Neural cell (in vitro differentiated cells): ENCODE results near the gene HHATL. TPM values are rescaled to one million over a fixed set of nuclear protein-coding genes. Genes with fewer than 3 reads are reported as not detected.
"Not testable (repeated sequence)": the region's sequence is repeated elsewhere in the genome, so short reads cannot be mapped to it uniquely, and the experiment has no call there.

Experiments
- H2AFZ ChIP-seq: fragments of 200-600, 300-800 bp; sonication (generic), shearing (Covaris generic); 2 replicates; pipeline ENCODE4 v1.6.0; 2014; ENCODE audit warnings: low read depth, mild to moderate bottlenecking, antibody characterized with exemption, low read length, moderate library complexity
- H3F3A ChIP-seq: fragments of 200-600 bp; shearing (Covaris generic); 2 replicates; pipeline ENCODE4 v1.6.1; 2016; ENCODE audit warnings: mild to moderate bottlenecking, moderate library complexity, mixed read lengths, antibody characterized with exemption, low read length; ENCODE audit not compliant: insufficient read depth, poor library complexity, severe bottlenecking
- H3K27ac ChIP-seq: fragments of 200-600, 300-800 bp; sonication (generic), shearing (Covaris generic); 2 replicates; pipeline ENCODE4 v1.5.1; 2014; ENCODE audit warnings: mild to moderate bottlenecking, low read length, moderate library complexity
- H3K27me3 ChIP-seq: fragments of 300-800, 200-600 bp; sonication (generic), shearing (Covaris generic); 2 replicates; pipeline ENCODE4 v1.6.0; 2014; ENCODE audit warnings: mild to moderate bottlenecking, low read depth, low read length, moderate library complexity; ENCODE audit not compliant: insufficient read depth
- H3K36me3 ChIP-seq: fragments of 300-800, 200-600 bp; sonication (generic), shearing (Covaris generic); 2 replicates; pipeline ENCODE4 v1.5.1; 2014; ENCODE audit warnings: mild to moderate bottlenecking, antibody characterized with exemption, low read length, moderate library complexity; ENCODE audit not compliant: insufficient read depth
- H3K4me2 ChIP-seq: fragments of 300-800, 200-600 bp; sonication (generic), shearing (Covaris generic); 2 replicates; pipeline ENCODE4 v1.6.0; 2014; ENCODE audit warnings: mild to moderate bottlenecking, low read length
- H3K4me3 ChIP-seq: fragments of 300-800, 200-600 bp; sonication (generic), shearing (Covaris generic); 2 replicates; pipeline ENCODE4 v1.5.1; 2014; ENCODE audit warnings: mild to moderate bottlenecking, low read length, moderate library complexity
- H3K79me2 ChIP-seq: fragments of 200-600 bp; shearing (Covaris generic); replicated peaks from 2 replicates; pipeline ENCODE4 v1.6.0; 2014; ENCODE audit warnings: mild to moderate bottlenecking, low read length, moderate library complexity; ENCODE audit not compliant: insufficient read depth
- H3K9ac ChIP-seq: fragments of 300-800, 200-600 bp; sonication (generic), shearing (Covaris generic); 2 replicates; pipeline ENCODE4 v1.6.1; 2016; ENCODE audit warnings: mild to moderate bottlenecking, low read length, mixed read lengths
- H3K9me2 ChIP-seq: fragments of 200-600 bp; shearing (Covaris generic); 2 replicates; pipeline ENCODE4 v1.6.1; 2016; ENCODE audit warnings: mild to moderate bottlenecking, low read length, mixed read lengths; ENCODE audit not compliant: insufficient read depth
- H3K9me3 ChIP-seq: fragments of 200-600, 300-800 bp; sonication (generic), shearing (Covaris generic); 2 replicates; pipeline ENCODE4 v1.6.1; 2016; ENCODE audit warnings: mild to moderate bottlenecking, mixed run types, low read length, moderate library complexity, mixed read lengths
- H4K20me1 ChIP-seq: fragments of 200-600 bp; shearing (Covaris generic); 2 replicates; pipeline ENCODE4 v1.6.1; 2016; ENCODE audit warnings: mild to moderate bottlenecking, mixed run types; ENCODE audit not compliant: insufficient read depth
- CTCF ChIP-seq: fragments of 450-650 bp; IDR thresholded peaks from 2 replicates; pipeline ENCODE4 v1.5.1; 2014; ENCODE audit warnings: antibody characterized with exemption, mild to moderate bottlenecking, moderate library complexity; ENCODE audit not compliant: poor library complexity, severe bottlenecking
- EP300 ChIP-seq: fragments of 450-650 bp; conservative IDR thresholded peaks from 2 replicates; pipeline ENCODE4 v1.6.1; 2014; ENCODE audit warnings: antibody characterized with exemption, mild to moderate bottlenecking, moderate library complexity; ENCODE audit not compliant: poor library complexity, severe bottlenecking
- EZH2 ChIP-seq: fragments of 200-600, 300-800 bp; shearing (Covaris generic), sonication (generic); IDR thresholded peaks from 2 replicates; pipeline ENCODE4 v1.6.1; 2014; ENCODE audit warnings: antibody characterized with exemption, low read length, borderline replicate concordance, mild to moderate bottlenecking; ENCODE audit not compliant: insufficient read depth, poor library complexity, severe bottlenecking
- MXI1 ChIP-seq: fragments of 450-650 bp; conservative IDR thresholded peaks from 2 replicates; pipeline ENCODE4 v1.6.1; 2014; ENCODE audit warnings: antibody characterized with exemption, mild to moderate bottlenecking; ENCODE audit not compliant: poor library complexity, severe bottlenecking
- POLR2AphosphoS5 ChIP-seq: IDR thresholded peaks from 2 replicates; pipeline ENCODE4 v1.6.1; 2012
- RAD21 ChIP-seq: fragments of 450-650 bp; conservative IDR thresholded peaks from 2 replicates; pipeline ENCODE4 v1.6.1; 2014; ENCODE audit warnings: antibody characterized with exemption, mild to moderate bottlenecking, moderate library complexity
- SMC3 ChIP-seq: fragments of 450-650 bp; conservative IDR thresholded peaks from 2 replicates; pipeline ENCODE4 v1.6.1; 2014; ENCODE audit warnings: antibody characterized with exemption, mild to moderate bottlenecking, moderate library complexity; ENCODE audit not compliant: poor library complexity
- TAF1 ChIP-seq: IDR thresholded peaks from 2 replicates; pipeline ENCODE4 v1.6.1; 2012; ENCODE audit warnings: low read depth
- polyA plus RNA-seq: library from polyadenylated mRNA; depleted of rRNA; stranded (reverse); fragments of >200 nt; gene quantifications from 2 replicates; pipeline ENCODE4 v1.2.3, GENCODE V29; 2014
- TF ChIP-seq, protein P1 (sequence below): IDR thresholded peaks from 2 replicates; pipeline ENCODE4 v1.6.1; 2012; ENCODE audit warnings: borderline replicate concordance

Gene HHATL
- polyA plus RNA-seq, 1 donor from 2014 or later = not detected

- Histone ChIP-seq H3K27me3 (no peaks in the 10 kb centered on the region), H3K36me3 (no peaks in the 10 kb centered on the region), H3K27ac (no peak overlapping the region), H3K9me2 (no peaks in the 10 kb centered on the region), H3K79me2 (no peaks in the 10 kb centered on the region), H3K4me2 (no peak overlapping the region), H3K4me3 (no peak overlapping the region), H3F3A (no peaks in the 10 kb centered on the region), H2AFZ (no peak overlapping the region), H4K20me1 (no peaks in the 10 kb centered on the region), H3K9ac (no peak overlapping the region), H3K9me3 (no peaks in the 10 kb centered on the region)
- TF ChIP-seq RAD21 = no peak
Measured at GRCh38 chr3:42723219-42723618, 20.6 kb upstream of the HHATL start.

GRCh38 chr3:42722442-42722841 is 19.8 kb upstream of the HHATL start:
- not testable (repeated sequence) for H3K9me2 ChIP-seq, H3K79me2 ChIP-seq, H3K27ac ChIP-seq, H3F3A ChIP-seq, H3K4me3 ChIP-seq, H2AFZ ChIP-seq, H4K20me1 ChIP-seq, H3K27me3 ChIP-seq, H3K36me3 ChIP-seq, H3K9ac ChIP-seq, H3K4me2 ChIP-seq, H3K9me3 ChIP-seq

GRCh38 chr3:42721690-42722089 is 19.1 kb upstream of the HHATL start:
- Histone ChIP-seq H3K27ac (no peak overlapping the region), H3K9me2 (no peaks in the 10 kb centered on the region), H3K4me2 (no peak overlapping the region), H3K79me2 (no peaks in the 10 kb centered on the region), H3K27me3 (no peaks in the 10 kb centered on the region), H3K36me3 (no peaks in the 10 kb centered on the region), H3K9me3 (no peaks in the 10 kb centered on the region), H3K9ac (no peak overlapping the region), H2AFZ (no peak overlapping the region), H4K20me1 (no peaks in the 10 kb centered on the region), H3K4me3 (no peak overlapping the region), H3F3A (no peaks in the 10 kb centered on the region)
- no peak for TF ChIP-seq MXI1

DNA sequence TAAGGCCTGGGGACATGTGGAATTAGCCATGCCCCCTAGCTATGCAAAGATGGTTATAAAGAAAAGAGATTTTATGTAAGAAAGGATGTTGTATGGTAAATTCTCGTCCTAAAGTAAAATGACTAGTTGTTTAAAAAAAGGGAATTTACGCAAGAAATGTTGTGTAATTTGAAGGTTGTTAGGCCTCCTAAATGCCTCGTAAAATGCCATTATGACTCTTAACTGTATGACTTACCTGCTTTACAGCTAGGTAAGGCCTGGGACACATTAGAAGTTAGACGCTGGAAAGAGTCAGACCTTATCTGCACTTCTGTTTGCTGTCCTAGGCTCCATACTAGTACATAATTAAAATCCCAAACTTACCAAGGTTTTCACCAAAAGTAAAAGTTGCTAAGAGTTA is 17.5 kb upstream of the HHATL start:
- Histone ChIP-seq H3K36me3 (no peaks in the 10 kb centered on the region), H4K20me1 (no peaks in the 10 kb centered on the region), H3F3A (no peaks in the 10 kb centered on the region), H3K79me2 (no peaks in the 10 kb centered on the region), H3K9me2 (no peaks in the 10 kb centered on the region), H3K27ac (no peak overlapping the region), H3K4me3 (no peak overlapping the region), H2AFZ (no peak overlapping the region), H3K4me2 (no peak overlapping the region), H3K9ac (no peak overlapping the region), H3K9me3 (no peaks in the 10 kb centered on the region), H3K27me3 (no peaks in the 10 kb centered on the region)
- TF ChIP-seq EP300 = no peak
- TF ChIP-seq MXI1 = no peak
- TF ChIP-seq SMC3 = no peak
- no peak for TF ChIP-seq CTCF
- TF ChIP-seq, protein P1, sequence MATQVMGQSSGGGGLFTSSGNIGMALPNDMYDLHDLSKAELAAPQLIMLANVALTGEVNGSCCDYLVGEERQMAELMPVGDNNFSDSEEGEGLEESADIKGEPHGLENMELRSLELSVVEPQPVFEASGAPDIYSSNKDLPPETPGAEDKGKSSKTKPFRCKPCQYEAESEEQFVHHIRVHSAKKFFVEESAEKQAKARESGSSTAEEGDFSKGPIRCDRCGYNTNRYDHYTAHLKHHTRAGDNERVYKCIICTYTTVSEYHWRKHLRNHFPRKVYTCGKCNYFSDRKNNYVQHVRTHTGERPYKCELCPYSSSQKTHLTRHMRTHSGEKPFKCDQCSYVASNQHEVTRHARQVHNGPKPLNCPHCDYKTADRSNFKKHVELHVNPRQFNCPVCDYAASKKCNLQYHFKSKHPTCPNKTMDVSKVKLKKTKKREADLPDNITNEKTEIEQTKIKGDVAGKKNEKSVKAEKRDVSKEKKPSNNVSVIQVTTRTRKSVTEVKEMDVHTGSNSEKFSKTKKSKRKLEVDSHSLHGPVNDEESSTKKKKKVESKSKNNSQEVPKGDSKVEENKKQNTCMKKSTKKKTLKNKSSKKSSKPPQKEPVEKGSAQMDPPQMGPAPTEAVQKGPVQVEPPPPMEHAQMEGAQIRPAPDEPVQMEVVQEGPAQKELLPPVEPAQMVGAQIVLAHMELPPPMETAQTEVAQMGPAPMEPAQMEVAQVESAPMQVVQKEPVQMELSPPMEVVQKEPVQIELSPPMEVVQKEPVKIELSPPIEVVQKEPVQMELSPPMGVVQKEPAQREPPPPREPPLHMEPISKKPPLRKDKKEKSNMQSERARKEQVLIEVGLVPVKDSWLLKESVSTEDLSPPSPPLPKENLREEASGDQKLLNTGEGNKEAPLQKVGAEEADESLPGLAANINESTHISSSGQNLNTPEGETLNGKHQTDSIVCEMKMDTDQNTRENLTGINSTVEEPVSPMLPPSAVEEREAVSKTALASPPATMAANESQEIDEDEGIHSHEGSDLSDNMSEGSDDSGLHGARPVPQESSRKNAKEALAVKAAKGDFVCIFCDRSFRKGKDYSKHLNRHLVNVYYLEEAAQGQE = no peak
- TF ChIP-seq RAD21 = no peak
- no peak for TF ChIP-seq POLR2AphosphoS5
- no peak for TF ChIP-seq EZH2
- TF ChIP-seq TAF1 = no peak
